NCI-H128 (cell line): Measurements from ENCODE around the gene UNC13C.
"Not testable (repeated sequence)": the region's sequence is repeated elsewhere in the genome, so short reads cannot be mapped to it uniquely, and the experiment has no call there.

Source experiments
- DNase-seq: peaks from one replicate; lab custom pipeline; 2025; ENCODE audit not compliant: unreplicated experiment; lab: John Stamatoyannopoulos, UW

Gene UNC13C

DNA sequence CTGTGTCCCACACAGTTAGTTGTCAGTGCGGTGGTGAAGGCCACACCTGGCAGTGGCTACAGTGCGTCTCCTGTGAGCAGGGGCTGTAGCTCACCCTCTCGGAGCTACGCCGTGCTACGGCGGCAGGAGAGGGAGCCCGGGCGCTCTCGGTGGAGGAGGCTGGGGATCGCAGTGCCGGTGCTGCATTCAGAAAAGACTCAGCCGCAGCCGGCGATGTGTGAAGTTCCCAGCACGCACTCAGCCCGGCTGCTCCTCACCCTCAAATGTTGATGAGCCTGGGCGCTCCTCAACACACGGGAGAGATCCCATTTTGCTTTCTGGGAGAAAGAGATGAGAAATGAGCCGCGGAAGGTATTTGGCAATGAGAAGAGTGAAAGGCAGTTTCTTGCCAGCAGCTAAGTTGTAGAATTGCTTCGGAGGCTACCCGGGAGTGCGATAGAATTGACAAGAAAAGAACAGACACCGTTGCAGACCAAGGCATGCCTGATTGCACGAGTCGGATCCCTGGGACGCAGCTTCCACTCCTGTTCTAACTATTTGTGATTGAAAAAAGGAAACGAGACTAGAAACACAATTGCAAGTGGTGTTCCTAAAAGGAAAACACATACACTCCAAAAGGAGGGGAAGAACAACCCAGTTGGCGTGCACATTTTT, at the start of gene UNC13C:
UNC13C (plus strand) TSS at position 189 of the 654 bp plus-strand sequence. CDS start 34,463 bp downstream, outside the sequence.
- no peak for DNase-seq

DNA sequence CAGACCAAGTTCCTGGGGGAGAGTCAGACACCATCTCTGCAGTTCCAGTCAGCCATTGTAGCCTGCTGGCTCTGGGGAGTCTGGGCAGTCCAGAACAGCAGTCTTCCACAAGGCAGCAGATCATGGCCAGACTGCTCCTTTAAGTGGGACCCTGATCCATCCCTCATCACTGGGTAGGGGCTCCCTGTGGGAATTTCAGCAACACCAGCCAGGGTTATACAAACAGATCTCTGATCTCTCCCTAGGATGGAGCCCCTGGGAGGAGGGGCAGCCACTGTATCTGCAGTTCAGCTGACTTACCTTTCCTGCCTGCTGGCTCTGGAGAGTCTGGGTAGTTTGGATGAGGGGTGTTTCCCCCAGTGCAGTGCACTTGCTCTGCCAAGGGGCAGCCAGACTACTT, 42.1 kb upstream of the UNC13C start:
- DNase-seq: no peak

DNA sequence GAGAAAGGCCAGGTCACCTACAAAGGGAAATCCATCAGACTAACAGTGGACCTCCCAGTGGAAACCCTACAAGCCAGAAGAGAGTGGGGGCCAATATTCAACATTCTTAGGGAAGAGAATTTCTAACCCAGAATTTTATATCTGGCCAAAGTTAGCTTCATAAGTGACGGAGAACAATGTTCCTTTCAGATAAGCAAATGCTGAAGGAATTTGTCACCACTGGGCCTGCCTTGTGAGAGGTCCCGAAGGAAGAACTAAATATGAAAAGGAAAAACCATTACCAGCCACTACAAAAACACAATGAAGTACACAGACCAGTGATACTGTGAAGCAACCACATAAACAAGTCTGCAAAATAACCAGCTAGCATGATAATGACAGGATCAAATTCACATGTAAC, 40.6 kb upstream of the UNC13C start:
- not testable (repeated sequence) for DNase-seq

DNA sequence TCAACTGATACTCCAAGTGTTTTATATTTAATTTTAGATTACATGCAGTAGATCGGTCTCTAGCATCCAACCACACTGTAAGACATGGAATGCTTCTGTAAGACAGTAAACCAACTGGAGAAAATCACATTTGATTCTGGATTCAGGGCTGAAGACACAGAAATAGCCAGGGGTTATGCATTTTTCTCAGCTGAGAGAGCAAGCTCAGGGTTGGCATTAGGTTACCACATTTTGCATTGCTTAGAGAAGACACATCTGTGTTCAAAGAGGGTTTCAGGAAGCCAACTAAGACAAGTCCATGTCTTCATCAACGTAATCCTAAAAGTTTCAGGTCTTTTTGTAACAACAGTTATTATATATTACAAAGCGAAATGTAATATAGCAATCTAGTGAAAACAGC, 27.7 kb upstream of the UNC13C start:
- no peak for DNase-seq

DNA sequence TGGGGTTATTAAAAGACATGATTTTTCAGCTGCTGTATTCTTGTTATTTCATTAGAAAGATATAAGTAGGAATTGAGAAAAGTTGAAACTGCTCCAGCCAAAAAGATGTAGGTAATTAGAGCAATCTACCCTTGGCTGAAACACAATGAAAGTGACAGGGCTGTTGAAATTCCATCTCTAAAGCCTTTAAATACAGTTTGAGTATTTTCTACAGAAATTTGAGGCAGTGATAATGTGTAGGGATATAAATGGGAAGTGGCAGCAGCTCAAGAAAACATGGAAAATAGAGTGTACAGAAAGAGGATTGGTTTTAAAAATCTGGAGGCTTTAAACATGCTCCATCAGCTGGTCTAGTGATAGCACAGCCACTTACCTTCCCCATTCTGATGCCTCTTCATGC, 22.8 kb upstream of the UNC13C start:
- DNase-seq: no peak

DNA sequence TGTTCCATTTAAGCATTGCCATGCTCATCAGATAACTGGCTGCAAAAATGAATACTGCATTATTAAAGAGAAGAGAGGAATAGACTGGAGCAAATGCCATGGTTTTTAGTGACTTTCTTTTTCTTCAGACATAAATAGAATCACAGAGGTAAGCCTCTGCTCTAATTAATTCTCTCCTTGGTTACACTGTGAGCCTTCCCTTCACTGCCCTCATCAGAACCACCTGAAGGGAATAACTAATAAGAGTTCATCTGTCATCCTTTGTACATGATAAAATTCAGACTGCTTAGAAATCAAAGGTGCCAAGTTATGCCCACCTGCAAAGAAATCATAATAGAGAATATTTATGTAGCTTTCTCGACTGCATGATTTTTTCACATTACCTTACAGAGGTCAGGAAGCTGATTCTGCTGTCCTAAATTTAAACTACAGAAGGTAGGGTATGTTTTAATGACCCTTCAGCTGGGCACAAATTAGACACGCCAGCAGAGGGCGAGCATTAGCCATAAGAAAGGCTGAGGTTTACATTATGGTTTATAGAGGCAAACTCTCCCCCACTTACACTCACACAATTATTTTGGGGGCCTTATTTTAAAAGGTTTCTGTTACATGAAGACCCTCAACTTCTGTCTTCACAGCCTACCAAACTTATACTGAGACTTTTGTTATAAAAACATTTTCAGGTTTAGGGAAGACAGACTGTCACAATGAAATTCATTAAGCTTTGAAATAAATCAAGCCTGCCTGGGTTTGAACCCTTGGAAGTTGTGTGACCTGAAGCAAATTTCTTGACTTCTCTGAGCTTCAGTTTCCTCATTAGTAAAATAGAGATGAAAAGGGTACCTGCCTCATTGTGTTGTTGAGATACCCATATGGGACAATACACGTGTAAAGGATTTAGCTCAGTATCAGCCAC, 15.3 kb upstream of the UNC13C start:
- DNase-seq: no peak

DNA sequence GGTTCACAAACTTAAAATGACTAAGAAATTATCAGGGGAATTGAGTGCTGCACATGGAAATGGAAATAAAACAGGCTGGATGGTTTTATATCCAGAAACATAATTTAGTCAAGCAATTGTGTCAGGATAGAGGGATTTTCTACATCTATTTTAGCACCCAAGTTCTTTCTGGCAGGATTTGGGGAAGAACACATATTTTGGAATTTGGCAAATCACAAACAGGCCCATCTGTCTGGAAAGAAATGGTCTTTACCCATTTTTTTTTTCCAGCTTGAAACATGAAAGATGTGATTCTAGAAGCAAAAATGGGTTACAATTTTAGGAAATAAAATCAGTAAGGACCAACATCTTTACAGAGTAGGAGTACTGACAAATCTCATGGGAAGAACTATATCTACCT, 14.4 kb upstream of the UNC13C start:
- DNase-seq: no peak

DNA sequence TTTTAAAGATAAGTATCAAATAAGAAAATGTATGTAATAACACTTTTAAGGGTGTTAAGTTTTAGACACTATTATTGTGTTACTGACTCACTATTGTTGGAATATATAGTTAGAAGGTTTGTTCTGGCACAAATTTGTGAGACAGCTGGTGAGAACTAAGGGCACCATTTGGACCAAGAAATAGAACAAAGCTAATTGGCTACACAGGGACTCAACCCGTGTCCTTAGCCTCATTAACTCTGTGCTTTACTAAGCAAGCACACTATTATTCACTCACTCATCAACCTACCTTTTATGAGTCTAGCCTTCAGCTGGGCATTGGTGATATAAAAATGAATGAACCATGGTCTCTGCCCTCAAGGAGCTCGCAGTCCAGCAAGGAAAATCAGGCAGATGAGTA, 4.1 kb upstream of the UNC13C start:
- no peak for DNase-seq

DNA sequence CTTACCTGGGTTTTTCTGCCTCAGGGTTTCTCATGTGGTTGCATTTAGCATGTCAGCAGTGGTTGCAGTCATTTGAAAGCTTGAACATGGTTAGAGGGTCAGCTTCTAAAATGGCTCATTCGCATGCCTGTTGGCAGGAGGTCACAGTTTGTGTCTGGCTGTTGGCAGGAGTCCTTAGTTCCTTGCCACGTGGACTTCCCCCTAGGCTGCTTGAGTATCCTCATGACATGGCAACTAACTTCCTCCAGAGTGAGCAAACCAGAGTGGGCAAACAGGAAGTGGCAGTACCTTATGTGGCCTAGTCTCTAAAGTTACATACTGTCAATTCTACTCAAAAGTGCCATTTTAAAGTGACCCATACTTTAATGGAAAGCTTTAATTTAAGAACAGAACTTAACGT, 3.4 kb upstream of the UNC13C start:
- no peak for DNase-seq

DNA sequence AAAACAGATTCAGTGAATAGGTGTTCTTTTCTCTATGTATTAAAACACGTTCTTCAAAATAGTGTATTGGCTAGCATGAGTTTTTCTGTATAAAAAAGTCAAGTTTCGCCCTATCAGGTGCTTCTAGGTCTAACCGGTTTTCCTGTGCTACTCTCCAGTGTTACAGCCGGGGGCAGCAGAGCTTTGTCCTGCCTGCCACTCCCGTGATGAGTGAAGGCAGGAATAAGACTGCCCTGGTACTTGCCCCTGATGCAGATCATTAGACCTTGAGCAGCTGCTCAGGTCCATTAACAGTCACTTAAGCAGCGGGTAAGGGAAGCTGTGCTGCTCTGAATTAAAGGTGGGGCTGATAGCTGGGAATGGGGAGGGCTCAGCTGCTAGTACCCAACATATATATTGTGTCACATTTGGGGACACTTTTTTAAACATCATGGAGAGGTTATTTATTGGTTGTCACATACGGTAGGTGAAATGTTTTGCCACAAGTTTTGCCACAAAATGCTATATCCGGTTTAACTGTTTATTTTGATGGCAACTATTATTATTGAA, 1.3 kb upstream of the UNC13C start:
- DNase-seq: no peak

DNA sequence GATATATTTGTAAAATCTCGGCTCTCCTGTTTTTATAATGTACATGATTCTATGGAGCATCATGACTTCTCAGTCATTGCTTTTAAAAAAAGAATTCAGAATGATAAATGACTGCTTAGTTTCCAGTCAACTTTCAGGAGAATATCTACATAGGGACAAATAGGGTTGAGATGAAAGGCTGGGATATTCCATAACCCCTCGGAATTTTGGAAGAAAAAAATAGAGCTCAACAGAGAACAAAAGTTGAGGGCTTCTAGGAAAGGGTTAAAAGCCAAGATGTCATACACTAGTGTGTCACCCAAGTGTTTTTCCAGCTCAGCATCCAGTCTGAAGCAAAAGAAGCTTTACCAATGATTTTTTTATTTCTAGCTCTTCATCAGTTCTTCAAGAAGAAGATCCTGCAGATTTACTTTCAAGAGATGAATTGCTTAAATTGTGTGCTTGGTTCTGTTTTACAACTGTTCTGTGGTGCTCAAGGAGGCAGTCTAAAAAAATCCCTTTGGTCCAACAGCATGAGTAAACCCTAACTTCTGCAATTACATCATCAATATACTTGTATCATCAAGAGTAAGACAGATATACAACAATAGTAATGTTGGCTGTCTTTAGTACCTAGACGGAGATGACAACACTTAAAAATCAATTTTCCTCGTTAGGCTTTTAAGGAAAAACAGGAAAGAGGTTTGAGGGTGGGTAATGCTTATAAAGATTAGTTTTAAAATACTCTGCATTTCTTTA, 979 bp downstream of the UNC13C start:
- DNase-seq: no peak

DNA sequence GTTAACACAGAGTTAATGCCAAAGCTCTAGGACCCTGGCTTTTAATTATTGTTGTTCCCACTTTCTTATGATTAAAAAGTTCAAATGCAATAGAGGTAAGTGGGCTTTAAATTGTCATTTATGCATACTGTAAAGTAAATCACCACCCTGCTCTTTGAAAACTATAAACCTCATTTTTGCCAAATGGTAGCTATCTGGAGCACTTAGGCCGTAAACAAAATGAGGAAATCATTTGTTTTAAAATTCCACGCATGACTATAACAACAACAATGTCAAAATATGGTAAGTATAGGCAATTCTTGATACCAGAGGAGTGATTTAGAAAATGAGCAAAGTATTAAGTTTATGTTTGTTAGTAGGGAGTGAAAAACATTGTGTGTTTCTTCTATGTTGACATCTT, 1.8 kb downstream of the UNC13C start:
- no peak for DNase-seq

DNA sequence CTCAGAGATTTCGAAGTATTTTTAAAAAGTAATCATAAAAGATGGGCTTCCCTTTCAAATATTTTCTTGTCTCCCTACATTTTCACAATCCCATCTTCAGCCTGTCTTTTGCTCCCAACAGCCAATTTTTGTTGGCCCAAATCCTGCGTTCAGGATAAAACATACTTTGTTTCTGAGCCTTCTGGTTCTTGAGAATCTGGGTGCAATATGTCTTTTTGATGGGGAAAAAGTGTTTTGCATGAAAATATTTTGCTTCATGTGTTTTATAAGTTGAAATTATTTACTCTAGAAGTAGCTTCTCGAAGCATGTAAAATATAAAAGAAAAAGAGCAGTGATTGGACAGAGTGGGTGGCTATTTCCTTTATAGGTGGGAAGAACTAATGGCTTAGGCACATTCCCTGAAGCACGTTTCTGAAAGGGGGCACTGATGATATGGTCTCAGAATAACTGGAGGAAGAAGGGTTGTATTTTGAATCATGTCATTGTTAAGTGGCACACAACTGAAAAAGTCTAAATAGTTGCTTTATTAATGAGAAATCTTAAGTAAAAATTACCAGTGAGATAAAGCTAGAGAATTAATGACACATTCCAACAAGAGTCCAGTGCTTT, 3.9 kb downstream of the UNC13C start:
- DNase-seq: no peak

DNA sequence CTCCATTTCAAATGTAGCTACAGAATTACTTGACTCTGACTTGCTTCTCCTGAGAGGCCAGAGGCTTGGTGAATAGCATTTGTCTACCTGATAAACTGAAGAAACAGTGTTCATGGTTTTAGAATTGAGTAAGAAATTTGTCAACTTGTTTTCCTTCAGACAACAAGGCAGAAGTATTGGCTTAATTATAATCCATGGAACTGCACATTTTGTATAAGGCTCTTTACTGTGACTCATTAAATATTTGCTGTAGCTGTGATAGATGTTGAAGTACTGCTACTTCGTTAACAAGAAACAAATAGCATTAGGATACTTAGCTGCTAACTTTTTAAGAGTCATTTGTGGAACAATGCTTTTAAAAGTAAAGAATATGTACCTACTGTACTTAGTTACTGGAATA, 4.6 kb downstream of the UNC13C start:
- no peak for DNase-seq

DNA sequence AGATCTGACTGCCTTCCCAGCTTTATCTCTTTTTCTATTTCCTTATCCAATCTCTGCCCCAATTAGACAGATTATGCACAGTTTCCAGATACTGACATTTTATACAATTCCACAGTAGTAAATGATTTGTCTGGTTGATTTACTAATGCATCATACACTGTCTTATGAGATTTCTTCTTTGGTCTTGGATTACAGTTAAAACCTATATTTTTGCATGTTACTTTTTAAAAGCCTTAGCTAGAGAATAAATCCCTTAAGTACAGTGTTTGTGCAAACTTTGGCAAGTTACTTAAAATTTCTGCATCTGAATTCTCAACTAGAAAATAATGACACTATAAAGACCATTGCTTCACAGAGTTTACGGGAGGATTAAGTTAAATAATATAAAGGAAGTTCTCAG, 6.0 kb downstream of the UNC13C start:
- no peak for DNase-seq

DNA sequence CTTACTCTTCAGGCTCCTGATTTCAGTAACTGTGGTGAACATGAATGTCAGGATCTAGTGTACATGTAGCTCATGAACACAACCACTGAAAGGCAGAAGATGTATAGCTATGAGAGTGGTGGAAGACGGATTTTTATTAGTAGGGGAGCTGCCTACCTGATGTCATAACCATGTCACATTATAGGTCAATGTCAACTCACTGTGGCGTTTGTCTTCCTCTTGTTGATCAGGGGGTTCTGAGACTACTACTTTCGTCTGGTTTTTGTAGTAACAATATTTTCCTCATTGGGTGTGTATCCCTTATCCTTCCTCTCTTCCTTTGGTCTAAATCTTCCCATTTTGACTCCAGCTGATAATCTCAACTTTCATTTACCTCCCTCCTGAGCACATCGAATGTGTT, 7.3 kb downstream of the UNC13C start:
- DNase-seq: no peak

DNA sequence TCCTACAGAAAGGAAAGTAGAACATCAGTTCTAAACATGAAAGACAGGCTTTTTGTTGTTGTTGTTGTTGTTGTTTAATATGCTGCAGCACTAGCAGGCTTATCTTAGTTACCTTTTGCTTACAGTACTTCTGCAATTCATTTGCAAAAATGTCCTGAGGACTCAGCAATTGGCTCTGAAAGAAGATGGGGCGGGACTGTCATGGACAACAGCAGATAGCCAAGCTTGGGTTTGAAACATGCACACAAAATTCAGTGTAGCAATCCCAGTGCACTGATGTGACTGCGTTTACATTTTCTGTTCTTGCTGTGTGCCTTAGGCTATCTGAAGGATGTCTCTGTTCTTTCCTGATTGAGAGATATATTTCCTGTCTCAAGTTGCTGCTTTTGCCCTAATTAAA, 9.2 kb downstream of the UNC13C start:
- DNase-seq: no peak

DNA sequence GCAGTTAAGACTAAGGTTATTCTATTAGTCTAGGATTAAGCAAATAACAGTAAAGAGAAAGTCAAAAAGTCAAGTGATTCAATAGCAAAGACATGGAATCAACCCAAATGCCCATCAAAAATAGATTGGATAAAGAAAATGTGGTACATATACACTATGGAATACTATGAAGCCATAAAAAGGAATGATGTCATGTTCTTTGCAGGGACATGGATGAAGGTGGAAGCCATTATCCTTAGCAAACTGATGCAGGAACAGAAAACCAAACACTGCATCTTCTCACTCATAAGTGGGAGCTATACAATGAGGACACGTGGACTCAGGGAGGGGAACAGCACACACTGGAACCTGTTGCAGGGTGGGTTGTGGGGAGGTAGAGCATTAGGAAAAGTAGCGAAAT, 29.0 kb downstream of the UNC13C start:
- DNase-seq: no peak

DNA sequence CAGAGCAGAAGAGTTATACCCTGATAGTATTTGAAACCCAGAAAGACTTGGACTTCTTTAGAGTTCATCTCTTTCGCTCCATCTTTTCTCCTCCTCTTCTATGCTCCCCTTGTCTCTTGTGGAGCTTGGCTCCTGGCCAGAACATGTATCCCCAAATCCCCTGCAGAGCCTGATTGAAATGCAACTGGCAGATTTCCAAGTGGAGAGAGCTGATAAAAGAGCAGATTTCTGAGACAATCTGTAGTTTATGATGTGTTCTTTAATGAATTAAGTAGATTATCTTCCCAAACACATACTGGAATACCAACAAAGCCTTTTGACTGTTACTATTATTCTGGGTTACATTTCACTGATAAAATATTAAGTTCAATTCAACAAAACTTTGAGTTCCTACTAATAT, 33.4 kb downstream of the UNC13C start:
- DNase-seq: peak; percentile 14

DNA sequence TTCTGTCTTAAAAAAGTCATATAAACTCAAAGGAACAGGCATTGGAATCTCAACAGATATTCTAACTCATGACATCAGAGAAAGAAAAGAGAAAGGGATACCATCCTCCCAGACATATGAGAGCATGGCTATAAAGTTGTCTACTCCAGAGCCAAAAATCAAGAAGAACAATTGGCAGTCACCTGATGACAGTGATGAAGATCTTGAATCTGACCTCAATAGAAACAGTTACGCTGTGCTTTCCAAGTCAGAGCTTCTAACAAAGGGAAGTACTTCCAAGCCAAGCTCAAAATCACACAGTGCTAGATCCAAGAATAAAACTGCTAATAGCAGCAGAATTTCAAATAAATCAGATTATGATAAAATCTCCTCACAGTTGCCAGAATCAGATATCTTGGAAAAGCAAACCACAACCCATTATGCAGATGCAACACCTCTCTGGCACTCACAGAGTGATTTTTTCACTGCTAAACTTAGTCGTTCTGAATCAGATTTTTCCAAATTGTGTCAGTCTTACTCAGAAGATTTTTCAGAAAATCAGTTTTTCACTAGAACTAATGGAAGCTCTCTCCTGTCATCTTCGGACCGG, 35.9 kb downstream of the UNC13C start:
- no peak for DNase-seq

DNA sequence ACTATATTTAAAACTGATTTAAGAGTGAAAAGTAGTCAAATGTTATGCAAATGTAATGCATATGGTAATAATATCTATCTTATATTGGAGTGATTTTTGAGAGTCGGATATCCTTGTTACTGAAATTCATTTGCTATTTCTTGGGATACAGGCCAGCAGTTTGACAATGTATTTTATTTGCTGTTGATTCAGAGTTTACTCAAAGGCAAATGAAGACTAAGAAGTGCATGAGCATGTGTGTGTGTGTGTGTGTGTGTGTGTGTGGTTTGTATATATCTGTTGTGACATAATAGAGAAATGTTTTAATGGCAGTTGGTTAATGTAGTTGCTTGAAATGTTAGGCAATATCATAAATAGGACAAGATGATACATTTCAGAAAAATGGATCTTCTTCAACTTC, 39.0 kb downstream of the UNC13C start:
- no peak for DNase-seq
